ENCODE results near the gene BNIP3. TPM values are rescaled to one million over a fixed set of nuclear protein-coding genes. Genes with fewer than 3 reads are reported as not detected.

The BNIP3 gene
- total RNA-seq, 1 donor from 2014 or later, result 99.0 TPM

- Mint-ChIP-seq H3K4me3 (ENCODE audit: low read depth) (no peak overlapping the region), H3K4me1 (ENCODE audit: low read depth) (peaks cover 7% of the 10 kb centered on the region), H3K9me3 (no peaks in the 10 kb centered on the region), H3K27ac (no peak overlapping the region), H3K27me3 (ENCODE audit: low read depth) (no peaks in the 10 kb centered on the region), H3K36me3 (ENCODE audit: low read depth) (peaks cover 41% of the 10 kb centered on the region)
- no peak for DNase-seq (ENCODE audit: low spot score)
- intact Hi-C loops (cut with micrococcal nuclease), result no loop called here
These were observed 43.9 kb downstream of the BNIP3 start for GRCh38 chr10:131937836-131938235.

GRCh38 chr10:131936736-131937135 lies 45.0 kb downstream of the BNIP3 start:
- intact Hi-C loops (cut with micrococcal nuclease), result no loop called here
- Mint-ChIP-seq H3K4me1 (ENCODE audit: low read depth) (peaks cover 7% of the 10 kb centered on the region), H3K36me3 (ENCODE audit: low read depth) (peaks cover 37% of the 10 kb centered on the region), H3K27ac (no peak overlapping the region), H3K27me3 (ENCODE audit: low read depth) (no peaks in the 10 kb centered on the region), H3K4me3 (ENCODE audit: low read depth) (no peak overlapping the region), H3K9me3 (no peaks in the 10 kb centered on the region)
- no peak for DNase-seq (ENCODE audit: low spot score)

- Mint-ChIP-seq H3K27me3 (ENCODE audit: low read depth) (no peaks in the 10 kb centered on the region), H3K4me1 (ENCODE audit: low read depth) (peaks cover 8% of the 10 kb centered on the region), H3K27ac (no peak overlapping the region), H3K36me3 (ENCODE audit: low read depth) (peaks cover 33% of the 10 kb centered on the region), H3K9me3 (no peaks in the 10 kb centered on the region), H3K4me3 (ENCODE audit: low read depth) (no peak overlapping the region)
- DNase-seq (ENCODE audit: low spot score), result no peak
- intact Hi-C loops (cut with micrococcal nuclease), result no loop called here
These were observed 45.4 kb downstream of the BNIP3 start for GRCh38 chr10:131936294-131936693.

- Mint-ChIP-seq H3K36me3 (ENCODE audit: low read depth) (peaks cover 27% of the 10 kb centered on the region), H3K9me3 (no peaks in the 10 kb centered on the region), H3K27ac (no peak overlapping the region), H3K4me1 (ENCODE audit: low read depth) (peaks cover 17% of the 10 kb centered on the region), H3K4me3 (ENCODE audit: low read depth) (no peak overlapping the region), H3K27me3 (ENCODE audit: low read depth) (no peaks in the 10 kb centered on the region)
- no peak for DNase-seq (ENCODE audit: low spot score)
- intact Hi-C loops (cut with micrococcal nuclease), result no loop called here
These were observed 46.5 kb downstream of the BNIP3 start for GRCh38 chr10:131935260-131935659.

- H3K4me1 Mint-ChIP-seq (ENCODE audit: low read depth), result peaks cover 22% of the 10 kb centered on the region
- H3K27ac Mint-ChIP-seq, result no peak overlapping the region
- intact Hi-C loops (cut with micrococcal nuclease), result no loop called here
- H3K4me3 Mint-ChIP-seq (ENCODE audit: low read depth), result no peak overlapping the region
- no peaks in the 10 kb centered on the region for H3K9me3 Mint-ChIP-seq
- peaks cover 28% of the 10 kb centered on the region for H3K36me3 Mint-ChIP-seq (ENCODE audit: low read depth)
- H3K27me3 Mint-ChIP-seq (ENCODE audit: low read depth), result no peaks in the 10 kb centered on the region
- no peak for DNase-seq (ENCODE audit: low spot score)
These were observed 47.0 kb downstream of the BNIP3 start for GRCh38 chr10:131934769-131935168.

- peaks cover 29% of the 10 kb centered on the region for H3K4me1 Mint-ChIP-seq (ENCODE audit: low read depth)
- H3K27ac Mint-ChIP-seq, result no peak overlapping the region
- peaks cover 27% of the 10 kb centered on the region for H3K36me3 Mint-ChIP-seq (ENCODE audit: low read depth)
- H3K4me3 Mint-ChIP-seq (ENCODE audit: low read depth), result no peak overlapping the region
- intact Hi-C loops (cut with micrococcal nuclease), result no loop called here
- H3K27me3 Mint-ChIP-seq (ENCODE audit: low read depth), result no peaks in the 10 kb centered on the region
- DNase-seq (ENCODE audit: low spot score), result no peak
- no peaks in the 10 kb centered on the region for H3K9me3 Mint-ChIP-seq
These were observed 48.0 kb downstream of the BNIP3 start for GRCh38 chr10:131933696-131934086.

- Mint-ChIP-seq H3K36me3 (ENCODE audit: low read depth) (peaks cover 27% of the 10 kb centered on the region), H3K9me3 (no peaks in the 10 kb centered on the region), H3K27ac (no peak overlapping the region), H3K4me1 (ENCODE audit: low read depth) (peaks cover 35% of the 10 kb centered on the region), H3K4me3 (ENCODE audit: low read depth) (no peak overlapping the region), H3K27me3 (ENCODE audit: low read depth) (no peaks in the 10 kb centered on the region)
- DNase-seq (ENCODE audit: low spot score), result no peak
- intact Hi-C loops (cut with micrococcal nuclease), result no loop called here
These were observed 48.6 kb downstream of the BNIP3 start for GRCh38 chr10:131933016-131933695.

GRCh38 chr10:131931981-131932380 lies 49.7 kb downstream of the BNIP3 start:
- Mint-ChIP-seq H3K4me1 (ENCODE audit: low read depth) (peaks cover 45% of the 10 kb centered on the region), H3K4me3 (ENCODE audit: low read depth) (no peak overlapping the region), H3K9me3 (no peaks in the 10 kb centered on the region), H3K36me3 (ENCODE audit: low read depth) (peaks cover 23% of the 10 kb centered on the region), H3K27me3 (ENCODE audit: low read depth) (no peaks in the 10 kb centered on the region), H3K27ac (no peak overlapping the region)
- intact Hi-C loops (cut with micrococcal nuclease), result no loop called here
- DNase-seq (ENCODE audit: low spot score), result no peak

GRCh38 chr10:131930586-131931330 lies 51.0 kb downstream of the BNIP3 start:
- H3K4me1 Mint-ChIP-seq (ENCODE audit: low read depth), result peaks cover 50% of the 10 kb centered on the region
- DNase-seq (ENCODE audit: low spot score), result no peak
- H3K27ac Mint-ChIP-seq, result no peak overlapping the region
- no peak overlapping the region for H3K4me3 Mint-ChIP-seq (ENCODE audit: low read depth)
- H3K36me3 Mint-ChIP-seq (ENCODE audit: low read depth), result peaks cover 35% of the 10 kb centered on the region
- H3K9me3 Mint-ChIP-seq, result no peaks in the 10 kb centered on the region
- intact Hi-C loops (cut with micrococcal nuclease), result no loop called here
- no peaks in the 10 kb centered on the region for H3K27me3 Mint-ChIP-seq (ENCODE audit: low read depth)

- intact Hi-C loops (cut with micrococcal nuclease), result no loop called here
- H3K36me3 Mint-ChIP-seq (ENCODE audit: low read depth), result peaks cover 42% of the 10 kb centered on the region
- H3K4me1 Mint-ChIP-seq (ENCODE audit: low read depth), result peaks cover 51% of the 10 kb centered on the region
- H3K9me3 Mint-ChIP-seq, result peaks cover 5% of the 10 kb centered on the region
- H3K27me3 Mint-ChIP-seq (ENCODE audit: low read depth), result no peaks in the 10 kb centered on the region
- H3K27ac Mint-ChIP-seq, result no peak overlapping the region
- no peak for DNase-seq (ENCODE audit: low spot score)
- no peak overlapping the region for H3K4me3 Mint-ChIP-seq (ENCODE audit: low read depth)
These were observed 51.6 kb downstream of the BNIP3 start for GRCh38 chr10:131930150-131930549.

GRCh38 chr10:131929122-131929845 lies 52.4 kb downstream of the BNIP3 start:
- peaks cover 49% of the 10 kb centered on the region for H3K4me1 Mint-ChIP-seq (ENCODE audit: low read depth)
- no peak for DNase-seq (ENCODE audit: low spot score)
- no peaks in the 10 kb centered on the region for H3K27me3 Mint-ChIP-seq (ENCODE audit: low read depth)
- H3K36me3 Mint-ChIP-seq (ENCODE audit: low read depth), result peaks cover 44% of the 10 kb centered on the region
- peak overlapping the region; percentile 24 for H3K27ac Mint-ChIP-seq
- intact Hi-C loops (cut with micrococcal nuclease), result no loop called here
- H3K9me3 Mint-ChIP-seq, result peaks cover 9% of the 10 kb centered on the region
- no peak overlapping the region for H3K4me3 Mint-ChIP-seq (ENCODE audit: low read depth)

GRCh38 chr10:131928248-131929095 lies 53.3 kb downstream of the BNIP3 start:
- intact Hi-C loops (cut with micrococcal nuclease), result loop anchor here (1.0 kb wide), 1 partner anchor 24 kb away; no protein-coding TSS in a partner anchor
- H3K4me1 Mint-ChIP-seq (ENCODE audit: low read depth), result peaks cover 47% of the 10 kb centered on the region
- peaks cover 43% of the 10 kb centered on the region for H3K36me3 Mint-ChIP-seq (ENCODE audit: low read depth)
- no peak for DNase-seq (ENCODE audit: low spot score)
- H3K27ac Mint-ChIP-seq, result peak overlapping the region; percentile 85
- H3K9me3 Mint-ChIP-seq, result peaks cover 9% of the 10 kb centered on the region
- no peaks in the 10 kb centered on the region for H3K27me3 Mint-ChIP-seq (ENCODE audit: low read depth)
- peak overlapping the region; percentile 11 for H3K4me3 Mint-ChIP-seq (ENCODE audit: low read depth)
